ENCODE results near the gene RCOR1.
"Not testable (repeated sequence)": the region's sequence is repeated elsewhere in the genome, so short reads cannot be mapped to it uniquely, and the experiment has no call there.

RCOR1 gene

GRCh38 chr14:102630881-102631280, 38.4 kb downstream of the RCOR1 start:
- DNase-seq: no peak

GRCh38 chr14:102633906-102634595, 41.6 kb downstream of the RCOR1 start:
- DNase-seq: no peak

- not testable (repeated sequence) for DNase-seq
Measured at GRCh38 chr14:102639611-102640010, 47.2 kb downstream of the RCOR1 start.

GRCh38 chr14:102644523-102644922, 52.1 kb downstream of the RCOR1 start:
- DNase-seq: no peak

- no peak for DNase-seq
Measured at GRCh38 chr14:102645746-102646440, 53.4 kb downstream of the RCOR1 start.

- no peak for DNase-seq
Measured at GRCh38 chr14:102646615-102647014, 54.2 kb downstream of the RCOR1 start.

GRCh38 chr14:102652194-102652593, 59.7 kb downstream of the RCOR1 start:
- DNase-seq: no peak

GRCh38 chr14:102654298-102654697, 61.8 kb downstream of the RCOR1 start:
- no peak for DNase-seq

- DNase-seq: no peak
Measured at GRCh38 chr14:102655137-102655536, 62.7 kb downstream of the RCOR1 start.

- DNase-seq: no peak
Measured at GRCh38 chr14:102659797-102660196, 67.3 kb downstream of the RCOR1 start.

- no peak for DNase-seq
Measured at GRCh38 chr14:102661614-102662013, 69.2 kb downstream of the RCOR1 start.

- no peak for DNase-seq
Measured at GRCh38 chr14:102662636-102663430, 70.4 kb downstream of the RCOR1 start.

GRCh38 chr14:102663440-102663839, 71.0 kb downstream of the RCOR1 start:
- DNase-seq: no peak

- DNase-seq: no peak
Measured at GRCh38 chr14:102665621-102666020, 73.2 kb downstream of the RCOR1 start.

GRCh38 chr14:102666635-102667034, 74.2 kb downstream of the RCOR1 start:
- DNase-seq: no peak

GRCh38 chr14:102667703-102668102, 75.3 kb downstream of the RCOR1 start:
- no peak for DNase-seq

- peak; percentile 6 for DNase-seq
Measured at GRCh38 chr14:102668291-102668873, 75.9 kb downstream of the RCOR1 start.

GRCh38 chr14:102671410-102671809, 79.0 kb downstream of the RCOR1 start:
- DNase-seq: no peak

GRCh38 chr14:102672410-102672960, 80.0 kb downstream of the RCOR1 start:
- DNase-seq: no peak

- DNase-seq: no peak
Measured at GRCh38 chr14:102675396-102675795, 82.9 kb downstream of the RCOR1 start.

- DNase-seq: no peak
Measured at GRCh38 chr14:102678394-102678793, 85.9 kb downstream of the RCOR1 start.

- DNase-seq: no peak
Measured at GRCh38 chr14:102683399-102684297, 91.2 kb downstream of the RCOR1 start.

All from NCI-H1105 treated with DMSO at 0.1 percent for 48 hours (cell line).